ENCODE measurements around the gene PPIL6.

GRCh38 chr6:109383438-109383940 lies 56.9 kb downstream of the PPIL6 start:
- TF ChIP-seq CTCF (conservative IDR thresholded peaks at IDR 0.05; ENCODE audit: low read depth in 2 of 2) (no peak; a peak in 1 of 4 replicates), POLR2AphosphoS5 (IDR thresholded peaks at IDR 0.05; ENCODE audit: low read depth) (no peak), ZNF114 (CRISPR knock-in tag; IDR thresholded peaks at IDR 0.05) (no peak)
- TF ChIP-seq, protein P1, sequence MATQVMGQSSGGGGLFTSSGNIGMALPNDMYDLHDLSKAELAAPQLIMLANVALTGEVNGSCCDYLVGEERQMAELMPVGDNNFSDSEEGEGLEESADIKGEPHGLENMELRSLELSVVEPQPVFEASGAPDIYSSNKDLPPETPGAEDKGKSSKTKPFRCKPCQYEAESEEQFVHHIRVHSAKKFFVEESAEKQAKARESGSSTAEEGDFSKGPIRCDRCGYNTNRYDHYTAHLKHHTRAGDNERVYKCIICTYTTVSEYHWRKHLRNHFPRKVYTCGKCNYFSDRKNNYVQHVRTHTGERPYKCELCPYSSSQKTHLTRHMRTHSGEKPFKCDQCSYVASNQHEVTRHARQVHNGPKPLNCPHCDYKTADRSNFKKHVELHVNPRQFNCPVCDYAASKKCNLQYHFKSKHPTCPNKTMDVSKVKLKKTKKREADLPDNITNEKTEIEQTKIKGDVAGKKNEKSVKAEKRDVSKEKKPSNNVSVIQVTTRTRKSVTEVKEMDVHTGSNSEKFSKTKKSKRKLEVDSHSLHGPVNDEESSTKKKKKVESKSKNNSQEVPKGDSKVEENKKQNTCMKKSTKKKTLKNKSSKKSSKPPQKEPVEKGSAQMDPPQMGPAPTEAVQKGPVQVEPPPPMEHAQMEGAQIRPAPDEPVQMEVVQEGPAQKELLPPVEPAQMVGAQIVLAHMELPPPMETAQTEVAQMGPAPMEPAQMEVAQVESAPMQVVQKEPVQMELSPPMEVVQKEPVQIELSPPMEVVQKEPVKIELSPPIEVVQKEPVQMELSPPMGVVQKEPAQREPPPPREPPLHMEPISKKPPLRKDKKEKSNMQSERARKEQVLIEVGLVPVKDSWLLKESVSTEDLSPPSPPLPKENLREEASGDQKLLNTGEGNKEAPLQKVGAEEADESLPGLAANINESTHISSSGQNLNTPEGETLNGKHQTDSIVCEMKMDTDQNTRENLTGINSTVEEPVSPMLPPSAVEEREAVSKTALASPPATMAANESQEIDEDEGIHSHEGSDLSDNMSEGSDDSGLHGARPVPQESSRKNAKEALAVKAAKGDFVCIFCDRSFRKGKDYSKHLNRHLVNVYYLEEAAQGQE (IDR thresholded peaks at IDR 0.05; ENCODE audit: unreplicated experiment): no peak
